HPDE6-E6E7 (cell line): ENCODE measurements around the gene SMIM44.
"Not testable (repeated sequence)": the region's sequence is repeated elsewhere in the genome, so short reads cannot be mapped to it uniquely, and the experiment has no call there.

ENCODE experiments used
- DNase-seq: peaks from one replicate; pipeline ENCODE4 v3.0.0; 2011; ENCODE audit warnings: missing footprints; ENCODE audit errors: extremely low spot score

SMIM44 gene

DNA sequence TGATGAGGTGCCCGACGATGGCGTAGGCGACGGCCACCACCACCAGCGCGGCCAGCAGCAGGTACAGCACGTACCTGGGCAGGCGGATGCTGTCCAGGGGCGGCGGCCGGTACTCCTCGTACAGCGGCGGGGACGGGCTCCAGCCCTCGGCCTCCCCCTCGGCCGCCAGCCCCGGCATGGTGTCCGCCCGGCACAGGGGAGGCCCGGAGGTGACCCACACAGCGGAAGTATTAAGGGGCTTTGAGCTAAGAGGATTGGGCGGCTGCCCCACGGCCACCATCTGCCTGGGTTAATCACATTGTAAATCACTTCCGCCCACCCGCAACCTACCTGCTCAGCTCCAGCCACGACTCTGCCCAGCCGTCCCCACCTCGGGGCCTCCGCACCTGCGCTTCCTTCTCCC is at the start of gene SMIM44:
SMIM44 (minus strand) TSS at position 216 of the 403 bp plus-strand sequence; CDS start at position 178, 38 bp downstream.
- no peak for DNase-seq

DNA sequence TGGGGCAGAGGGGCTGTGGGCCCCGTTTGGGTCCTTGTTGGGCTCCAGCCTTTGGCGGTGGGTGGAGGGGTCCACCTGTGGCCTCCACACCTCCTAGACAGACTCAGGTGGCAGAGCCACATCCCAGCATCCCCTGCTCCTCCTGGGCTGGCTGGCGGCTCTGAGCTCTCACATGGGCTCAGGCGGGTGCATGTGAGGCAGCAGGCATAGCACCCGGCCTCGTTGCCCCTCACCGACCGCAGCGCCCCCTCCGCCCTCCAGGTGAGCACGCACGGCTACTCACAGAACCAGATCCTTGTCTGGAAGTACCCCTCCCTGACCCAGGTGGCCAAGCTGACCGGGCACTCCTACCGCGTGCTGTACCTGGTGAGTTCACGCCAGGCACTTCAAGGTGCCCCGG is 49.8 kb upstream of the SMIM44 start:
- no peak for DNase-seq

DNA sequence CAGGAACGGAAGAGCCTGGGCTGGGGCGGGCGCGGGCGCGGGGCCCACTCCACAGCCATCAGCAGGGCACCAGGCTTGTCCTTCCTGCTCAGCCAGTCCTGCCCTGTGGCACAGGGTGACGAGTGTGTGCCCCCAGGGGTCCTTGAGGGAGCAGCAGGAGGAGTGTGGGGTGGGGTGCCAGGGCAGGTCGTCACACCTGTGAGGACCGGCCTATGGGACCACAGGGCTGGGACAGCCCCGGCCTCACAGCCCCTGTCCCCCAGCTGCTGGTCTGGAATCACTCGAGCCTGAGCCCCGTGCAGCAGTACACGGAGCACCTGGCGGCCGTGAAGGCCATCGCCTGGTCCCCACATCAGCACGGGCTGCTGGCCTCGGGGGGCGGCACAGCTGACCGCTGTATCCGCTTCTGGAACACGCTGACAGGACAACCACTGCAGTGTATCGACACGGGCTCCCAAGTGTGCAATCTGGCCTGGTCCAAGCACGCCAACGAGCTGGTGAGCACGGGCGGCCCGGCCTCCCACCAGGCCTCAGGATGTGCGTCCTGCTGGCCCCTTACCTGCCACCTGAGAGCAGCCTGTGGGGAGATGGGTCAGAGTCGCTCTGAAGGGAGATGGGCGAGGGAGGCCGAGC is 49.0 kb upstream of the SMIM44 start:
- DNase-seq = no peak

DNA sequence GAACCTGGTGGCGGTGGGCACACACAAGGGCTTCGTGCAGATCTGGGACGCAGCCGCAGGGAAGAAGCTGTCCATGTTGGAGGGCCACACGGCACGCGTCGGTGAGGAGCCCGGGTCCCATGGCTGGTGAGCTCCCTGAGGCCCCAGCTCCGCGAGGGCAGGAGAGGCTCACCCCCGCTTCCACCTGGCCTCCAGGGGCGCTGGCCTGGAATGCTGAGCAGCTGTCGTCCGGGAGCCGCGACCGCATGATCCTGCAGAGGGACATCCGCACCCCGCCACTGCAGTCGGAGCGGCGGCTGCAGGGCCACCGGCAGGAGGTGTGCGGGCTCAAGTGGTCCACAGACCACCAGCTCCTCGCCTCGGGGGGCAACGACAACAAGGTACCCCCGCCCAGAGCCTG is 48.5 kb upstream of the SMIM44 start:
- no peak for DNase-seq

DNA sequence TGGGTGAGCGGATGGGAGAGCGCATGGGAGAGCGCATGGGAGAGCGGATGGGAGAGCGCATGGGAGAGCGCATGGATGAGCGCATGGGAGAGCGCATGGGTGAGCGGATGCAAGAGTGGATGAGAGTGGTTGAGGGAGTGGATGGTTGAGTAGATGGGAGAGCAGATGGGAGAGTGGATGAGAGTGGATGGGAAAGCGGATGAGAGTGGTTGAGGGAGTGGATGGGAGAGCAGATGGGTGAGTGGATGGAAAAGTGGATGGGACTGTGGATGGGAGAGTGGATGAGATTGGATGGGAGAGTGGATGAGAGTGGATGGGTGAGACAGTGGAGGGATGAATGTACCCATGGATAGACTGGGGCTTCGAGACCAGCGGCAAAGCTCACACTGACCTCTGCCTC is 47.1 kb upstream of the SMIM44 start:
- DNase-seq = no peak

DNA sequence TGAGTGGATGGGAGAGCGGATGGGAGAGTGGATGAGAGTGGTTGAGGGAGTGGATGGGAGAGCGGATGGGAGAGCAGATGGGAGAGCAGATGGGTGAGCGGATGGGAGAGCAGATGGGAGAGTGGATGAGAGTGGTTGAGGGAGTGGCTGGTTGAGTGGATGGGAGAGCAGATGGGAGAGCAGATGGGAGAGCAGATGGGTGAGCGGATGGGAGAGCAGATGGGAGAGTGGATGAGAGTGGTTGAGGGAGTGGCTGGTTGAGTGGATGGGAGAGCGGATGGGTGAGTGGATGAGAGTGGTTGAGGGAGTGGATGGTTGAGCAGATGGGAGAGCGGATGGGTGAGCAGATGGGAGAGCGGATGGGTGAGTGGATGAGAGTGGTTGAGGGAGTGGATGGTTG is 46.1 kb upstream of the SMIM44 start:
- DNase-seq = not testable (repeated sequence)

DNA sequence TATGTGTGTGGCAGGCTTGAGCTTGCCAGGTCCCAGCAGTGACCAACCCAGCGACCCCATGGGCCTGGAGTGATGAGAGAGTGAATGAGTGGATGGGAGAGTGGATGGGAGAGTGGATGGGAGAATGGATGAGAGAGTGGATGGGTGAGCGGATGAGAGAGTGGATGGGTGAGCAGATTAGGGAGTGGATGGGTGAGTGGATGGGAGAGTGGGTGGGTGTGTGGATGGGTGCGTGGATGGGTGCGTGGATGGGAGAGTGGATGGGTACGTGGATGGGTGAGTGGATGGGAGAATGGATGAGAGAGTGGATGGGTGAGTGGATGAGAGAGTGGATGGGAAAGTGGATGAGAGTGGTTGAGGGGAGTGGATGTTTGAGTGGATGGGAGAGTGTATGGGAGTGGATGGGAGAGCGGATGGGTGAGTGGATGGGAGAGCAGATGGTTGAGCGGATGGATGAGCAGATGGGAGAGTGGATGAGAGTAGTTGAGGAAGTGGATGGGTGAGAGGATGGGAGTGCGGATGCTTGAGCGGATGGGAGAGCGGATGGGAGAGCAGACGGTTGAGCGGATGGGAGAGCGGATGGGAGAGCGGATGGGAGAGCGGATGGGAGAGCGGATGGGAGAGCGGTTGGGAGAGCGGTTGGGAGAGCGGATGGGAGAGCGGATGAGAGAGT is 45.4 kb upstream of the SMIM44 start:
- no peak for DNase-seq

DNA sequence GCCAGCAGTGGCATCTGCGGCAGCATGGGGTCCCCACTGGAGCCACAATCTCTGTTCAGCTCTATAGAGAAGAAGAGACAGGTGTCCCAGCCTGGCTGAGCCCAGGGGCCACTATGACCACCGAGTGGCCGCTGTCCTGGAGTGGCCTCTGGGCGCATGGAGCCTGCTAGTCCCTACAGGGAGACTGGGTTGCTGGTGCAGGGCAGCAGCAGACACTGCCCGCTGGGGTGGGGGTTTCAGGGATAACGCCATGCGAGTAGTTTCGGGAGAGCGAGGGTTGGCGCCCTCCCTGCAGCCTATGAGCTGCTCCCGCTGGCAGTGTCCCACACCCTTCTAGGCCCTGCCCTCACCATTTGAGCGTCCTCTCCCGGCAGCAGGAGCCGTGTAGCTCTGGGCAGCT is 44.8 kb upstream of the SMIM44 start:
- DNase-seq = no peak

DNA sequence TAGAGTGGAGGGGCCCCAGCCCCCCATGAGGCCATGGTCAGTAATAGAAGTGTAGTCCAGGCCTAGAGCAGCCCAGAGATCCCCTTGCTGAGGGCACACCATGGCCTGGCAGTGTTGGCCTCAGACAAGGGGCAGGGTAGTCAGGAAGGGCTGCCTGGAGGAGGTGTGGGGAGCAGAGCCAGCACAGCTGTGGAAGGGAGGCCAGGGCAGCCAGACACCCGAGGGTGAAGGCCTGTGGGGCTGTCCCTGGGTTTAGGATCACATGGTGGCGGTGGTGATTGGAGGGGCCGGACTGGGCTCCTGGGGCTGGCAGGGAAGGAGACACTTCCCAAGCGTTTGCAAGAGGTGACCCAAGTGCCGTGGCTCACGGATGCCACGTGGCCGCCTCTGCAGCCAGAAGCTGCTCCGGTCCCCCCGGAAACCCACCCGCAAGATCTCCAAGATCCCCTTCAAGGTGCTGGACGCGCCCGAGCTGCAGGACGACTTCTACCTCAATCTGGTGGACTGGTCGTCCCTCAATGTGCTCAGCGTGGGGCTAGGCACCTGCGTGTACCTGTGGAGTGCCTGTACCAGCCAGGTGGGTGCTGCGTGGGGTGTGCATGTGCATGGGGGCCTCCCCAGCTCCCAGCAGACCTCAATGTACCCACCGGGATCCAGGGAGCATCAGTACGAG is 44.1 kb upstream of the SMIM44 start:
- no peak for DNase-seq

DNA sequence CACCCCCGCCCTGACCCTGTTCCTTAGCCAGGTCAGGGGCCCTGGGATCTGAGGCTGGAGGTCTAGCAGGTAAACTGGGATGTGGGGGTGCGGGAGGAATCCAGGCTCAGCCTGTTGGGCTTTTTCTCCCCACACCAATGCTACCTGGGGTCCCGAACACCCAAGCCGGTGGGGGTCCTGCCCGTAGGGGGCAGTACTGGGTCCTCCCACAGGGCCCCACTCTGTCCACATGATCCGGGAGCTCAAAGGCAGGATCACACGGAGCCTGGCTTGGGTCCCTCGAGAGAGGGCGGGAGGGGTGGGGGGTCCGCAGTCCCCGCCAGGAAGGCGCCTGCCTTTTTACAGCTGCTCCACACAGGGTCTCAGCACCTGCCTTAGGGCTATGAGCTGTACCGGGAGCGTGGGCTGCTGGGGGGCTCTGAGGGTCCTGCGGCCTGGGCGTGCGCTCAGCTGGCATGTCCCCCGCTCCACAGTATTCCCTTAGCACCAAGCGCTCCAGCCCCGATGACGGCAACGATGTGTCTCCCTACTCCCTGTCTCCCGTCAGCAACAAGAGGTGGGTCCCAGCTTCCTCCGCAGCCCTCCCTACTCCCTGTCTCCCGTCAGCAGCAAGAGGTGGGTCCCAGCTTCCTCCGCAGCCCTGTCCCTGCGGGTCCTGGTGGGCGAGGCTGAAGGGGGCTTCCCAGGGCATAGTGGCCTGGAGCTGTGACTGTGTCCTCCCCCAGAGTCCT is 43.4 kb upstream of the SMIM44 start:
- no peak for DNase-seq

DNA sequence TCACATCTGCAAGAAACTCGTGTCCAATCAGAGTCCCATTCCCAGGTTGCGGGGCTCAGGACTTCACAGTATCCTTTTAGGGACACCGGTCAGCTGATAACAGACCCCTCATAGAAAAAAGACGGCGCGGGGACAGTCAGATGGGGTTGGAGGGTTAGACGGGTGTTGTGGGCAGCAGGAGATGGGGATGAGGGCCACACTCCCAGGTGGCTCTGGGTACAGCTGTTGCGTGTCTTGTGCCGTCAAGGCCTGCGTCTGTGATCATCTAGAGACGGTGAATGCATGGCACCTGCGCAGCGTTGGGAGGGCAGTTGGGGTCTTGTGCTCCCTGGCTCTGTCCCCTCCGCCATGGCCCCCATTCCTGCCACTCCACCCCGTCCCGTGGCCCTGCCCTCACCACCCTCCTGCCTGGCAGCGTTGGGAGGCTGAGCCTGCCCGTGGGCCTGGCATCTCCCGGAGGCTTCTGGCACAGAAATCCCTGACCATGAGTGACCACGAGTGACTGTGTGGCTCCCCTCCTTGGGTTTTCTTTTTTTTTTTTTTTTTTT is 41.7 kb upstream of the SMIM44 start:
- no peak for DNase-seq

DNA sequence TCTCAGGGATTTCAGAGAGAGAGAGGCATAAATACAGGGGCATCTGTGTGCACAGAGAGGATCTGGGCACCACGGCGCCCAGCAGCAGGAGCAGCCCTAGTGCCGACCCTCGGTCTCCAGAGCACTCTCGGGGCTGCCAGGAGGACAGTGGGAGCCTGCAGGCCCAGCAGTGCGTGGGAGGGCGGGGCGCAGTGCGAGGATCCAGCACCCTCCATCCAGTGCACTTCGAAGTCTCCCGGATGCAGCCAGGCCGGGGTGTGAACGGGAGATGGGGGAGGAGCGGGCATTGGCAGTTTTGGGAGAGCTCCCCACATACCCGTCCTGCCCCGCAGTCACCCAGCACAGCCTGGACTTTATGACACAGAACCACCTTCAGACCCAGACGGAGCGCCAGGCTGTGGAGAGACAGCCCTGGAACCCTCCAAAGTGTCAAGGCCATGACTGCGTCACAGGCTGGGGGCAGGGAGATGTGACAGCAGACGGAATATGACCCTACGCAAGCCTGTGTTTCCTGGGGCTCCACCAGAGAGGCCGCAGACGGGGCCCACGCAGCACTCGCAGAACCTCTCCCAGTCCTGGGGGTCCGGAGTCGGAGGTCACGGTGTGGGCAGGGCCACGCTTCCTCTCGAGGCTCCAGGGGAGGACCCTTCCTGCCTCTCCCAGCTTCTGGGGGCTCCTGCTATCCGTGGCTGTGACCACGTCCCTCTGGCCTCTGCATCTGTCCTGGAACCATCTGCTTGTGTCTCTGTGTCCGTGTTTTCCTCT is 41.0 kb upstream of the SMIM44 start:
- no peak for DNase-seq

DNA sequence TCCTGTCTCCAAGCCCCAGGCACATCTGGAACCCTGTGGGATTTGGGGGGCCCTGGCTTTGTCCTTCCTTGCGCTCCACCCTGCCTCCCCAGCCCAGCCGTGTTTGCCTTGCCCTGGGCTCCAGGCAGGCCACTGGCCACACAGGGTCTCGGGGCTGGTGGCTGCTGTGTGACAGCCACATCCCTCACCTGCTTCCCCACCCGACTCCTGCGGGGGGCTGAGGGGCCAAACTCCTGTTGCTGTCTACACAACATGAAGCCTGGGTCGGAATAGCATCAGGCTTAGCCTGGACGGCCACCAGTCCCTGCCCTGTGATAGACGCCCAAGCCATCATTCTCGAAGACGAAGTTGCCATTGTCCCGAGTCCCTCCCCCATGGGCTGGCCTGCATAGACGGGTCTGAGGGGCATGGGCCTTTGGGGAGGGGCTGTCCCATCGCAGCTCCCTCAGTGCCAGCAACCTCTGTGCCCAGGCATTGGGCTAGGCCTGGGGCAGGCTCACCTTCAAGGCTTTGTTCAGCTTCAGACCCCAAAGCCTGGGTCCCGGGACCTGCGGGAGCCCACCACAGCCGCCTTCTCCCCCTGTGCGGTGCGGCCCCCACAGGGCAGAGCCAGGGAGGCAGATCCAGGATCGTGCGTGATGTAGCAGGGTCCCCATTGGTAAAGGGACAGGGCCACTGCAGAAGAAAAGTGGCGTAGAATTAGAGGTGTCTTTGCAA is 40.3 kb upstream of the SMIM44 start:
- DNase-seq = no peak

DNA sequence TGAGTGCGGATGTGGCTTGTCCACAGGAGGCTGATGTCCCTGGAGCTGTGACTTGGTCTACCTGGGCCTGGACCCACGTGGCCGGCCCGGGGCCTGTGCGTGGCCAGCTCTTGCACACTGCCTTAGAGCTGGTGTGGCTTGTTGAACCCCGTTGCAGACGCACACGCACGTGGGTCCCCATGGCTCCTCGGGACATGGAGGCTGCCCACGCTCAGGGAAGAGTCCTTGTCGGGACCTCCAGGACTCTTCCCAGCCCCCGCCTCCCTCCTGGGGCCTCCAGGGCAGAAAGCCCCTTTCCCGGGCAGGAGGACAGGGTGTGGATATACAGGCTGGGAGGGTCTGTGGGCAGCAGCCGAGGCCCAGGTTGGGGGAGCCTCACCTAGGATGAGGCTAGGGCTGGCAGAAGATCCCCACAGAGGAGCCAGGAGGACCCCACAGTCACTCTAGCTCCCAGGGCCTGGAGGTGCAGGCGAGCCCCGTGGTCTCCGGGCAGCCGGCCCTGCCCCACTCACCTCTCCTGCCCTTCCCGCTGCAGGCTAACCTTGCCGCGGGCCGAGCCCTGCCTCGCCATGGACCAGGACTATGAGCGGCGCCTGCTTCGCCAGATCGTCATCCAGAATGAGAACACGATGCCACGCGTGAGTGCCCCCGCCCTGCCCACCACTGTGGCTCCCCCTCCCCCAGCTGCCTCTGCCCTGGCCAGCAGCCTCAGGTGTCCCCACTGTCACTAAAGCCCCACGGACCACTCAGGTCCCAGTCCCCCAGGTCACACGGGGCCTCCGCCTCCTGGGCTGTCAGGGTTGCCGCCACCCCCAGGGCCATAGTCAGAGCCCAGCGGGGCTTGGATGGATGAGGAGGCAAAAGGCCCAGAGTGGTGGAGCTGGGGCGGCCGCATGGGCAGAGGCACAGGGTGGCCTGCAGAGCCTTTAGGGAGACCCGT is 39.5 kb upstream of the SMIM44 start:
- DNase-seq = no peak

DNA sequence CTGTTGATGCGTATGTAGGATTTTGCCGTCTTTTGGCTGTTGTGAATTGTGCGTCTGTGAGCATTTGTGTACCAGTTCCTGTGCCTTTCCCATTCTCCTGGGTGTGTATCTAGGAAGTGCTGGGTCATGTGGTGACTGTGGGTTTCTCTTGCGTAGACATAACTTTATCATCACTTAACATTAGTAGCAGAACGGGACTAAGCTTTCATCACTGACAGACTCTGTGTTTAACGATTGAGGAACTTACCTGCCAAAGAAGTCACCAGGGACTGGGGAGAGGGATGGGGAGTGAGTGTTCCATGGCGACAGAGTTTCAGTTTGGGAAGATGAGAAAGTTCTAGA is 37.8 kb upstream of the SMIM44 start:
- DNase-seq = no peak

DNA sequence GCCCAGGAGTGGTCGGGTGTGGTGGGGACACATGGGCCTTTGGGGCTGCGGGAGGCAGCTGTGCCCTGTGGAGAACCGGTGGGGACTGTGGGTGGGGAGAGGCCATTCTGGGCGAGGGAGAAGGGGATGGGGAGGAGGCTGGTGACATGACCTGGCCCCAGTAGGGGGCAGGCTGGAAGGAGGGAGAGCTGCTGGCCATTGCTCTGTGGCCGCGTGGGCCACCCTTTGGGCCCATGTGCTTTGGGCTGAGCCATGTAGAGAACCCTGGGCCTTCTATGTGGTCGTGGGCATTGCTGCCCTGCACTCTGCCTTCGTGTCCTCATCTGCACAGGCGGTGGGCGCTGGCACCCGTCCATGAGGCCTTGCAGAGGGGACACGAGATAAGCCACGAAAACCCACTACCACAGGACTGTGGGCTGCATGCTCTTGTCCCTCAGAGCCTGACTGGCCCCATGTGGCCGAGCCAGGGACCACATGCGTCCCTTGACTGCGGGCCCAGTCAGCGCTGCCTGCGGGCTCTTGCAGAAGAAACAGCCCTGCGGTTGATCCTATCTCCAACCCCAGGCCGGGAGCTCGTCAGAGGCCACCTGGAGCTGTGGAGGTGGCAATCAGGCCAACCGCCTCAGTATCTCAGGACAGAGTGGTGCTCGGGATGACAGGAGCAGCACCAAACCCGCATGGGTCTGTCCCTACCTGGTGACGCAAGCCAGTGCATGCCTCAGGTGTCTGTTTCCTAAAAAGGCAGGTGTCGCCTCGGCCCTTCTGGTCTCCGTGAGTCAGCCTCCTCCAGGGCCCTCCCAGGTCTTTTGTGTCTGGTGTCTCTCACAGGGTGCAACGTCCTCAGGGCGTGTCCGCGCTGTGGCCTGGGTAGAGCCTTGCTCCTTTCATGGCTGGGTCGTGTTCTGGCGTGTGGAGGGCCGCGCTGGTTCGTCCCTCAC is 37.2 kb upstream of the SMIM44 start:
- DNase-seq = peak; percentile 88

DNA sequence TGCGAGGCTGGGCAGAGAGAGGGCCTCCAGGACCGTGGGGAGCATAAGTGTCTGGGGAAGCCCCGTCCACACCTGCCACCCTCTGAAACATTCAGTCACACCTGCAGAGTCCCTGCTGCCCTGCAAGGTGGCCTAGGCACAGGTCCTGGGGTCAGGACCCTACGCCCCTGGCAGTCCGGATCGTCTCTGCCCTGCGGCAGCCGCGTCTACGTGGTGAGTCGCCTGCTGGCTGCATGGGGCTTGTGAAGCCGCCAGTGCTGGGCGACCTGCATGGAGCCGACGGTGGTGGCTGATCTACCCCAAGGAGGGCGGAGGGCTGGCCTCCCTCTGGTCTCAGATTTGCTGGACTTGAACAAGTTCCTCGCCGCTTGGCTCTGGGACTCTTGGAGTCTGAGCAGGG is 35.9 kb upstream of the SMIM44 start:
- DNase-seq = no peak

DNA sequence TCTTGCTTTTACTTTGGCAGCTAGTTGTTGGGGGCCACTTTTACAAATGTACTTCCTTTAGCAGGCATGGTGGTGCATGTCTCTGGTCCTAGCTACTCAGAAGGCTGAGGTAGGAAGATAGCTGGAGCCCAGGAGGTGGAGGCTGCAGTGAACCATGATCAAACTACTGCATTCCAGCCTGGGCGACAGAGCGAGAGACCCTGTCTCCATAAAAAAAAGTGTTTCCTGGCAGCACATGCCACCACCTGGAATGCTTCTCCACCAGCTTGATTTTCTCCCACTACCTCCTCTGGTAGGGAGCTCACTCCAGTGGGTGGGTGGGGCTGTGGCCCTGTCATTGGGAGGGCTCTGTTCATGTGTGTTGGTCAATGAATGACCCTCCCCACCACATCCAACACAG is 35.4 kb upstream of the SMIM44 start:
- no peak for DNase-seq

DNA sequence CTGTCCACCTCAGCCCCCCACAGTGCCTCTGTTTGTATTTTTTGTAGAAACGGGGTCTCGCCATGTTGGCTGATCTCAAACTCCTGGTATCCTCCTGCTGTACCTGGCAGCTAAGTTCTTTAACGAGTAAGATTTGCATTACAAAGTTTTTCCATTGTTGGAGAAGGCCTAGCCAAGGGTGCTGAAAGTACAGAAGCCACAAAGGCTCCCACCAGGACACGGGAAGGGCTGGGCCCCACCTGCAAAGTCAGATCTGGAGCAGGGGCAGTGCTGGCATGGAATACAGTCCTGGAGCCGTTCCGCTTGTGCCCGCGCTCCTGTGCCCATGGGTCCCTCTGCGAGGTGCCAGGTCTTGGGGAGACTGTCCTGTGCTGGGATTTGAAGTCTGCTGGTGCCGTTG is 35.0 kb upstream of the SMIM44 start:
- DNase-seq = no peak
